Liver (tissue), 9 donors: ENCODE results near the gene CRYAA. TPM values are rescaled to one million over a fixed set of nuclear protein-coding genes. Genes with fewer than 3 reads are reported as not detected.

Experiments used
- DNase-seq: peaks from one replicate; pipeline ENCODE4 v3.0.0-alpha.2; 2017; ENCODE audit warnings: low spot score
- H3K27ac ChIP-seq, 2 donors: one replicate each; pipeline ENCODE4 v1.7.0; 2013; ENCODE audit warnings: inconsistent platforms in 2 of 2, low read length in 2 of 2, control low read depth in 1 of 2, low read depth in 1 of 2, mild to moderate bottlenecking in 1 of 2
- H3K27me3 ChIP-seq, 4 donors: one replicate each; pipeline versions ENCODE4 v1.6.1 to v1.7.0; 2013; ENCODE audit warnings: low read length in 3 of 4, inconsistent platforms in 1 of 4, mild to moderate bottlenecking in 1 of 4, moderate library complexity in 1 of 4; ENCODE audit not compliant: control insufficient read depth in 4 of 4, insufficient read depth in 4 of 4
- H3K36me3 ChIP-seq, 4 donors: one replicate each; pipeline versions ENCODE4 v1.6.1 to v1.7.0; 2013; ENCODE audit warnings: low read length in 3 of 4, mild to moderate bottlenecking in 3 of 4, low read depth in 1 of 4, moderate library complexity in 1 of 4; ENCODE audit not compliant: control insufficient read depth in 4 of 4, insufficient read depth in 3 of 4
- H3K4me1 ChIP-seq, 4 donors: one replicate each; pipeline versions ENCODE4 v1.6.1 to v1.7.0; 2013; ENCODE audit warnings: low read length in 3 of 4, mild to moderate bottlenecking in 3 of 4, moderate library complexity in 1 of 4; ENCODE audit not compliant: control insufficient read depth in 4 of 4, insufficient read depth in 4 of 4
- H3K4me3 ChIP-seq, 3 donors: one replicate each; pipeline versions ENCODE4 v1.6.1 to v1.7.0; 2013; ENCODE audit warnings: low read length in 3 of 3, control low read depth in 1 of 3, low read depth in 1 of 3, mild to moderate bottlenecking in 1 of 3
- H3K9ac ChIP-seq, 2 donors: one replicate each; pipeline ENCODE4 v1.7.0; 2013; ENCODE audit warnings: low read length in 2 of 2, mild to moderate bottlenecking in 2 of 2, moderate library complexity in 2 of 2, control low read depth in 1 of 2, low read depth in 1 of 2
- H3K9me3 ChIP-seq, 4 donors: one replicate each; pipeline versions ENCODE4 v1.6.1 to v1.7.0; 2013; ENCODE audit warnings: low read length in 3 of 4; ENCODE audit not compliant: control insufficient read depth in 4 of 4
- ATF3 ChIP-seq: IDR thresholded peaks from 2 replicates; pipeline ENCODE4 v1.6.1; 2016; ENCODE audit warnings: antibody characterized with exemption
- CTCF ChIP-seq: fragments of 150-350 bp; IDR thresholded peaks from 2 replicates; pipeline ENCODE4 v1.5.1; 2017; ENCODE audit warnings: improper control_type of control experiment, low read depth, low read length; ENCODE audit not compliant: missing input control
- EGR1 ChIP-seq, 2 donors: IDR thresholded peaks; 2 replicates each; pipeline ENCODE4 v1.6.1; 2016 to 2018; ENCODE audit warnings: antibody characterized with exemption in 2 of 2, low read depth in 2 of 2
- FOXA1 ChIP-seq: IDR thresholded peaks from 2 replicates; pipeline ENCODE4 v1.6.1; 2016; ENCODE audit warnings: antibody characterized with exemption
- FOXA2 ChIP-seq: IDR thresholded peaks from 2 replicates; pipeline ENCODE4 v1.6.1; 2016; ENCODE audit warnings: antibody characterized with exemption
- GABPA ChIP-seq, 2 donors: IDR thresholded peaks in 1 of 2; conservative IDR thresholded peaks in 1 of 2; 2 replicates each; pipeline ENCODE4 v1.6.1; 2016; ENCODE audit warnings: antibody characterized with exemption in 2 of 2, mild to moderate bottlenecking in 1 of 2, moderate library complexity in 1 of 2
- HNF4A ChIP-seq, 2 donors: conservative IDR thresholded peaks; 2 replicates each; pipeline ENCODE4 v1.6.1; 2016; ENCODE audit warnings: antibody characterized with exemption in 2 of 2, mild to moderate bottlenecking in 2 of 2
- HNF4G ChIP-seq: IDR thresholded peaks from 2 replicates; pipeline ENCODE4 v1.6.1; 2016; ENCODE audit warnings: antibody characterized with exemption
- JUND ChIP-seq, 2 donors: IDR thresholded peaks; 2 replicates each; pipeline ENCODE4 v1.6.1; 2016; ENCODE audit warnings: antibody characterized with exemption in 2 of 2
- MAX ChIP-seq: IDR thresholded peaks from 2 replicates; pipeline ENCODE4 v1.6.1; 2016; ENCODE audit warnings: antibody characterized with exemption
- NR2F2 ChIP-seq: IDR thresholded peaks from 2 replicates; pipeline ENCODE4 v1.6.1; 2016; ENCODE audit warnings: antibody characterized with exemption
- RAD21 ChIP-seq, 2 donors: IDR thresholded peaks; 2 replicates each; pipeline ENCODE4 v1.6.1; 2016; ENCODE audit warnings: antibody characterized with exemption in 2 of 2, mild to moderate bottlenecking in 2 of 2
- REST ChIP-seq: IDR thresholded peaks from 2 replicates; pipeline ENCODE4 v1.6.1; 2016; ENCODE audit warnings: antibody characterized with exemption, mild to moderate bottlenecking
- RXRA ChIP-seq, 2 donors: IDR thresholded peaks; 2 replicates each; pipeline ENCODE4 v1.6.1; 2017 to 2018; ENCODE audit warnings: antibody characterized with exemption in 2 of 2, mild to moderate bottlenecking in 1 of 2
- SP1 ChIP-seq: IDR thresholded peaks from 2 replicates; pipeline ENCODE4 v1.6.1; 2018; ENCODE audit warnings: antibody characterized with exemption, mild to moderate bottlenecking
- TAF1 ChIP-seq: conservative IDR thresholded peaks from 2 replicates; pipeline ENCODE4 v1.6.1; 2016; ENCODE audit warnings: antibody characterized with exemption, mild to moderate bottlenecking
- YY1 ChIP-seq: IDR thresholded peaks from 2 replicates; pipeline ENCODE4 v1.6.1; 2016; ENCODE audit warnings: antibody characterized with exemption, mild to moderate bottlenecking
- ZBTB33 ChIP-seq: IDR thresholded peaks from 2 replicates; pipeline ENCODE4 v1.6.1; 2016; ENCODE audit warnings: antibody characterized with exemption
- WGBS: extraction: QIAGEN DNeasy Blood & Tissue Kit; methylation state at CpG from one replicate; pipeline ENCODE4 v1.1.7; 2013; 5-methylcytosine and 5-hydroxymethylcytosine counted together
- polyA plus RNA-seq, 2 donors: library from polyadenylated mRNA; stranded (reverse) in 1 of 2; unstranded in 1 of 2; fragments of 200-250 nt in 1 of 2; fragments of >200 nt in 1 of 2; fragmentation: Nextera tagmentation in 1 of 2; extraction: Ambion mirVana in 1 of 2; gene quantifications; one replicate each; pipeline versions ENCODE4 v1.2.1 to v1.2.3, GENCODE V29; 2013 to 2015
- total RNA-seq, 2 donors: library from RNA; depleted of rRNA; stranded (reverse); fragments of >200 nt; gene quantifications; one replicate each; pipeline ENCODE4 v1.2.3, GENCODE V29; 2014
- donor health status: healthy.
- donor health status: healthy.
- donor health status: healthy.
- donor health status: healthy.
- donor health status: healthy.

CRYAA gene
- total and polyA plus RNA-seq, 4 donors = 0.57 to 1.9 (median 0.84) TPM; not detected in 1

- no peak for DNase-seq
- TF ChIP-seq EGR1 (IDR thresholded peaks at IDR 0.05; ENCODE audit: low read depth in 2 of 2) = no peak
- no peak for TF ChIP-seq FOXA2
- no peak for TF ChIP-seq YY1
- TF ChIP-seq SP1 = no peak
- TF ChIP-seq GABPA (IDR thresholded peaks at IDR 0.05 in 1 of 2, conservative IDR thresholded peaks at IDR 0.05 in 1 of 2) = no peak
- TF ChIP-seq HNF4G = no peak
- TF ChIP-seq CTCF = no peak
- no peak for TF ChIP-seq RXRA (IDR thresholded peaks at IDR 0.05)
- TF ChIP-seq NR2F2 = no peak
- no peak for TF ChIP-seq TAF1
- no peak for TF ChIP-seq REST
- TF ChIP-seq ATF3 = no peak
- TF ChIP-seq MAX = no peak
- TF ChIP-seq FOXA1 = no peak
- TF ChIP-seq ZBTB33 = no peak
- no peak for TF ChIP-seq RAD21 (IDR thresholded peaks at IDR 0.05)
- no peak for TF ChIP-seq JUND (IDR thresholded peaks at IDR 0.05)
- TF ChIP-seq HNF4A (conservative IDR thresholded peaks at IDR 0.05) = no peak
- Histone ChIP-seq H3K4me3 (no peak overlapping the region), H3K36me3 (no peaks in the 10 kb centered on the region), H3K4me1 (no peaks in the 10 kb centered on the region), H3K9ac (no peak overlapping the region), H3K27ac (no peak overlapping the region), H3K27me3 (no peaks in the 10 kb centered on the region), H3K9me3 (no peaks in the 10 kb centered on the region)
- 93% methylated on average over 8 of the region's 8 CpGs for WGBS
These were observed 19.4 kb downstream of the CRYAA start for GRCh38 chr21:43188181-43188580.
